Smooth muscle cell (in vitro differentiated cells): ENCODE data around the gene FHIT. TPM values are rescaled to one million over a fixed set of nuclear protein-coding genes. Genes with fewer than 3 reads are reported as not detected.

Experiments used
- DNase-seq: peaks from one replicate; lab custom pipeline; 2025; ENCODE audit not compliant: unreplicated experiment; lab: John Stamatoyannopoulos, UW
- H2AFZ ChIP-seq: fragments of 200-600 bp; sonication (generic); 2 replicates; pipeline ENCODE4 v1.6.0; 2016; ENCODE audit warnings: antibody characterized with exemption, low read depth, mild to moderate bottlenecking
- H3F3A ChIP-seq: fragments of 200-600 bp; sonication (generic); 2 replicates; pipeline ENCODE4 v1.6.0; 2017; ENCODE audit warnings: antibody characterized with exemption, low read depth
- H3K27ac ChIP-seq: fragments of 200-600 bp; sonication (generic); 2 replicates; pipeline ENCODE4 v1.5.1; 2016; ENCODE audit warnings: low read depth, mild to moderate bottlenecking
- H3K27me3 ChIP-seq: fragments of 200-600 bp; sonication (generic); 2 replicates; pipeline ENCODE4 v1.6.1; 2016; ENCODE audit warnings: low read depth, mild to moderate bottlenecking
- H3K36me3 ChIP-seq: fragments of 200-600 bp; sonication (generic); 2 replicates; pipeline ENCODE4 v1.5.1; 2016; ENCODE audit warnings: low read depth
- H3K4me1 ChIP-seq: fragments of 200-600 bp; sonication (generic); 2 replicates; pipeline ENCODE4 v1.5.1; 2016; ENCODE audit warnings: low read depth
- H3K4me2 ChIP-seq: fragments of 200-600 bp; sonication (generic); 2 replicates; pipeline ENCODE4 v1.6.0; 2016; ENCODE audit warnings: mild to moderate bottlenecking
- H3K4me3 ChIP-seq: fragments of 200-600 bp; sonication (generic); 2 replicates; pipeline ENCODE4 v1.5.1; 2016; ENCODE audit warnings: mild to moderate bottlenecking
- H3K79me2 ChIP-seq: fragments of 200-600 bp; sonication (generic); 2 replicates; pipeline ENCODE4 v1.6.0; 2016; ENCODE audit warnings: low read depth, mild to moderate bottlenecking
- H3K9ac ChIP-seq: fragments of 200-600 bp; sonication (generic); 2 replicates; pipeline ENCODE4 v1.6.0; 2016; ENCODE audit warnings: low read depth
- H3K9me3 ChIP-seq: fragments of 200-600 bp; sonication (generic); replicated peaks from 2 replicates; pipeline ENCODE4 v1.5.1; 2016; ENCODE audit warnings: low read depth
- H4K20me1 ChIP-seq: fragments of 200-600 bp; sonication (generic); 2 replicates; pipeline ENCODE4 v1.6.0; 2016; ENCODE audit warnings: low read depth
- CTCF ChIP-seq: fragments of 200-600 bp; sonication (generic); IDR thresholded peaks from 2 replicates; pipeline ENCODE4 v1.5.1; 2017; ENCODE audit warnings: borderline replicate concordance, mild to moderate bottlenecking, antibody characterized with exemption; ENCODE audit not compliant: insufficient read depth, poor library complexity, severe bottlenecking
- WGBS: methylation state at CpG from one replicate; pipeline ENCODE4 v1.1.7; 2016; ENCODE audit warnings: low lambda C conversion rate; 5-methylcytosine and 5-hydroxymethylcytosine counted together
- polyA plus RNA-seq: library from polyadenylated mRNA; unstranded; fragments of >200 nt; fragmentation: Nextera tagmentation; extraction: Ambion mirVana; gene quantifications from 2 replicates; pipeline ENCODE4 v1.2.1, GENCODE V29; 2016
- total RNA-seq: library from RNA; depleted of rRNA; stranded (reverse); fragments of >200 nt; gene quantifications from 2 replicates; pipeline ENCODE4 v1.2.3, GENCODE V29; 2014

Gene FHIT
- total and polyA plus RNA-seq, 2 experiments from 2014 or later = 5.9 to 6.7 TPM

GRCh38 chr3:60178931-60179653, 1072.2 kb downstream of the FHIT start:
- H3K27me3 ChIP-seq = no peaks in the 10 kb centered on the region

GRCh38 chr3:60177726-60178125, 1073.5 kb downstream of the FHIT start:
- 80% methylated on average over 2 of the region's 2 CpGs for WGBS
- Histone ChIP-seq H4K20me1 (no peaks in the 10 kb centered on the region), H3K4me2 (no peak overlapping the region)

More at GRCh38 chr3:60178931-60179653, 1072.2 kb downstream of the FHIT start:
- no peak overlapping the region for H2AFZ ChIP-seq
- no peak for TF ChIP-seq CTCF
- H3K36me3 ChIP-seq = no peaks in the 10 kb centered on the region
- no peak overlapping the region for H3K9ac ChIP-seq
- no peak overlapping the region for H3K27ac ChIP-seq
- H3K4me1 ChIP-seq = no peaks in the 10 kb centered on the region
- H3F3A ChIP-seq = no peaks in the 10 kb centered on the region
- H4K20me1 ChIP-seq = no peaks in the 10 kb centered on the region
- no peak for DNase-seq
- no peak overlapping the region for H3K4me2 ChIP-seq
- H3K9me3 ChIP-seq = no peaks in the 10 kb centered on the region
- no peak overlapping the region for H3K4me3 ChIP-seq
- no peaks in the 10 kb centered on the region for H3K79me2 ChIP-seq
- WGBS = 60% methylated on average over 8 of the region's 8 CpGs

GRCh38 chr3:60176614-60177013, 1074.6 kb downstream of the FHIT start:
- H3K79me2 ChIP-seq = no peaks in the 10 kb centered on the region
- H3K4me3 ChIP-seq = no peak overlapping the region
- no peak overlapping the region for H3K4me2 ChIP-seq
- no peaks in the 10 kb centered on the region for H4K20me1 ChIP-seq
- DNase-seq = no peak
- H3K9ac ChIP-seq = no peak overlapping the region
- TF ChIP-seq CTCF = no peak
- H3K4me1 ChIP-seq = no peaks in the 10 kb centered on the region
- no peaks in the 10 kb centered on the region for H3K27me3 ChIP-seq
- H3K36me3 ChIP-seq = no peaks in the 10 kb centered on the region
- 91% methylated on average over 6 of the region's 6 CpGs for WGBS
- no peak overlapping the region for H3K27ac ChIP-seq
- H2AFZ ChIP-seq = no peak overlapping the region
- H3F3A ChIP-seq = no peaks in the 10 kb centered on the region
- no peaks in the 10 kb centered on the region for H3K9me3 ChIP-seq

More at GRCh38 chr3:60177726-60178125, 1073.5 kb downstream of the FHIT start:
- H3K36me3 ChIP-seq = no peaks in the 10 kb centered on the region
- no peaks in the 10 kb centered on the region for H3K4me1 ChIP-seq
- H3K79me2 ChIP-seq = no peaks in the 10 kb centered on the region
- DNase-seq = no peak
- no peak overlapping the region for H3K27ac ChIP-seq
- H3K4me3 ChIP-seq = no peak overlapping the region
- TF ChIP-seq CTCF = no peak
- H3K9ac ChIP-seq = no peak overlapping the region
- H3K9me3 ChIP-seq = no peaks in the 10 kb centered on the region
- no peaks in the 10 kb centered on the region for H3K27me3 ChIP-seq
- H2AFZ ChIP-seq = no peak overlapping the region
- no peaks in the 10 kb centered on the region for H3F3A ChIP-seq

GRCh38 chr3:60175680-60176079, 1075.6 kb downstream of the FHIT start:
- Histone ChIP-seq H3K9me3 (no peaks in the 10 kb centered on the region), H3K4me2 (no peak overlapping the region), H3K27me3 (no peaks in the 10 kb centered on the region), H2AFZ (no peak overlapping the region), H3K4me3 (no peak overlapping the region), H3K9ac (no peak overlapping the region), H3F3A (no peaks in the 10 kb centered on the region), H3K79me2 (no peaks in the 10 kb centered on the region), H3K36me3 (no peaks in the 10 kb centered on the region), H3K4me1 (no peaks in the 10 kb centered on the region), H4K20me1 (no peaks in the 10 kb centered on the region), H3K27ac (no peak overlapping the region)
- WGBS = 91% methylated on average over 3 of the region's 3 CpGs
- DNase-seq = no peak
- no peak for TF ChIP-seq CTCF
